IPS-20b (cell line): ENCODE measurements around the gene SCIN.
"Not testable (repeated sequence)": the region's sequence is repeated elsewhere in the genome, so short reads cannot be mapped to it uniquely, and the experiment has no call there.

Experiments
- H3K27ac ChIP-seq: one replicate; pipeline ENCODE4 v1.5.1; 2013; ENCODE audit warnings: low read length
- H3K27me3 ChIP-seq: 2 replicates; pipeline ENCODE4 v1.6.1; 2013; ENCODE audit warnings: mild to moderate bottlenecking, low read length, inconsistent platforms; ENCODE audit not compliant: insufficient read depth
- H3K36me3 ChIP-seq: 2 replicates; pipeline ENCODE4 v1.6.1; 2013; ENCODE audit warnings: low read depth, mild to moderate bottlenecking, inconsistent platforms, low read length, moderate library complexity; ENCODE audit not compliant: insufficient read depth
- H3K4me1 ChIP-seq: 2 replicates; pipeline ENCODE4 v1.6.1; 2013; ENCODE audit warnings: mild to moderate bottlenecking, control low read depth, inconsistent platforms, low read length, moderate library complexity; ENCODE audit not compliant: insufficient read depth
- H3K4me3 ChIP-seq: 2 replicates; pipeline ENCODE4 v1.5.1; 2013; ENCODE audit warnings: mild to moderate bottlenecking, low read length, inconsistent platforms
- H3K9ac ChIP-seq: 2 replicates; pipeline ENCODE4 v1.6.1; 2013; ENCODE audit warnings: low read depth, mild to moderate bottlenecking, inconsistent platforms, low read length, moderate library complexity
- H3K9me3 ChIP-seq: 2 replicates; pipeline ENCODE4 v1.6.1; 2013; ENCODE audit warnings: mild to moderate bottlenecking, low read depth, low read length, inconsistent platforms; ENCODE audit not compliant: insufficient read depth

Gene SCIN

GRCh38 chr7:12641196-12641595 lies 70.7 kb downstream of the SCIN start:
- H3K27me3 ChIP-seq: no peaks in the 10 kb centered on the region
- H3K27ac ChIP-seq: no peak overlapping the region
- no peak overlapping the region for H3K9ac ChIP-seq
- H3K4me3 ChIP-seq: no peak overlapping the region
- H3K9me3 ChIP-seq: no peaks in the 10 kb centered on the region
- H3K4me1 ChIP-seq: peaks cover 5% of the 10 kb centered on the region; the same call in 1 of the 2 replicates
- no peaks in the 10 kb centered on the region for H3K36me3 ChIP-seq

GRCh38 chr7:12642508-12642907 lies 72.0 kb downstream of the SCIN start:
- H3K9me3 ChIP-seq: no peaks in the 10 kb centered on the region
- H3K4me1 ChIP-seq: peaks cover 16% of the 10 kb centered on the region; the same call in 1 of the 2 replicates
- no peak overlapping the region for H3K9ac ChIP-seq
- H3K36me3 ChIP-seq: no peaks in the 10 kb centered on the region
- no peak overlapping the region for H3K4me3 ChIP-seq
- no peak overlapping the region for H3K27ac ChIP-seq
- no peaks in the 10 kb centered on the region for H3K27me3 ChIP-seq

GRCh38 chr7:12643001-12643643 lies 72.6 kb downstream of the SCIN start:
- Histone ChIP-seq H3K9me3 (no peaks in the 10 kb centered on the region), H3K27ac (no peak overlapping the region), H3K4me1 (peaks cover 20% of the 10 kb centered on the region; the same call in 1 of the 2 replicates), H3K4me3 (no peak overlapping the region), H3K9ac (no peak overlapping the region), H3K27me3 (no peaks in the 10 kb centered on the region), H3K36me3 (no peaks in the 10 kb centered on the region)

GRCh38 chr7:12643644-12644043 lies 73.1 kb downstream of the SCIN start:
- Histone ChIP-seq H3K9ac (no peak overlapping the region), H3K36me3 (no peaks in the 10 kb centered on the region), H3K9me3 (no peaks in the 10 kb centered on the region), H3K27ac (no peak overlapping the region), H3K27me3 (no peaks in the 10 kb centered on the region), H3K4me1 (peaks cover 21% of the 10 kb centered on the region; the same call in 1 of the 2 replicates), H3K4me3 (no peak overlapping the region)

- H3K4me1 ChIP-seq: peaks cover 32% of the 10 kb centered on the region
- H3K9me3 ChIP-seq, H3K36me3 ChIP-seq, H3K4me3 ChIP-seq, H3K9ac ChIP-seq, H3K27me3 ChIP-seq, H3K27ac ChIP-seq: not testable (repeated sequence)
Observed at GRCh38 chr7:12645212-12645611, 74.7 kb downstream of the SCIN start.

- Histone ChIP-seq H3K36me3 (no peaks in the 10 kb centered on the region), H3K9ac (no peak overlapping the region), H3K9me3 (no peaks in the 10 kb centered on the region), H3K27me3 (no peaks in the 10 kb centered on the region), H3K4me1 (peaks cover 32% of the 10 kb centered on the region), H3K4me3 (no peak overlapping the region), H3K27ac (peak overlapping the region; percentile 54)
Observed at GRCh38 chr7:12646139-12646538, 75.6 kb downstream of the SCIN start.

GRCh38 chr7:12647364-12648219 lies 77.1 kb downstream of the SCIN start:
- Histone ChIP-seq H3K9me3 (no peaks in the 10 kb centered on the region), H3K9ac (peak overlapping the region; percentile 22; the same call in 1 of the 2 replicates), H3K4me3 (no peak overlapping the region), H3K27me3 (no peaks in the 10 kb centered on the region), H3K27ac (no peak overlapping the region), H3K36me3 (no peaks in the 10 kb centered on the region), H3K4me1 (peaks cover 32% of the 10 kb centered on the region)

GRCh38 chr7:12648704-12649261 lies 78.3 kb downstream of the SCIN start:
- no peak overlapping the region for H3K27ac ChIP-seq
- no peaks in the 10 kb centered on the region for H3K27me3 ChIP-seq
- H3K9me3 ChIP-seq: no peaks in the 10 kb centered on the region
- H3K9ac ChIP-seq: no peak overlapping the region
- peaks cover 32% of the 10 kb centered on the region for H3K4me1 ChIP-seq
- H3K36me3 ChIP-seq: no peaks in the 10 kb centered on the region
- no peak overlapping the region for H3K4me3 ChIP-seq

GRCh38 chr7:12649348-12649747 lies 78.8 kb downstream of the SCIN start:
- Histone ChIP-seq H3K9me3 (no peaks in the 10 kb centered on the region), H3K36me3 (no peaks in the 10 kb centered on the region), H3K4me3 (no peak overlapping the region), H3K9ac (no peak overlapping the region), H3K27ac (no peak overlapping the region), H3K4me1 (peaks cover 32% of the 10 kb centered on the region), H3K27me3 (no peaks in the 10 kb centered on the region)

GRCh38 chr7:12650080-12650479 lies 79.6 kb downstream of the SCIN start:
- Histone ChIP-seq H3K27me3 (no peaks in the 10 kb centered on the region), H3K4me3 (no peak overlapping the region), H3K9me3 (no peaks in the 10 kb centered on the region), H3K27ac (no peak overlapping the region), H3K36me3 (no peaks in the 10 kb centered on the region), H3K9ac (no peak overlapping the region), H3K4me1 (peaks cover 32% of the 10 kb centered on the region)

GRCh38 chr7:12653110-12653509 lies 82.6 kb downstream of the SCIN start:
- Histone ChIP-seq H3K9ac (no peak overlapping the region), H3K9me3 (no peaks in the 10 kb centered on the region), H3K27me3 (no peaks in the 10 kb centered on the region), H3K4me1 (peaks cover 12% of the 10 kb centered on the region), H3K27ac (no peak overlapping the region), H3K36me3 (no peaks in the 10 kb centered on the region), H3K4me3 (no peak overlapping the region)

GRCh38 chr7:12653518-12653917 lies 83.0 kb downstream of the SCIN start:
- H3K27ac ChIP-seq: no peak overlapping the region
- H3K4me3 ChIP-seq: no peak overlapping the region
- no peaks in the 10 kb centered on the region for H3K36me3 ChIP-seq
- H3K9me3 ChIP-seq: no peaks in the 10 kb centered on the region
- H3K9ac ChIP-seq: no peak overlapping the region
- H3K27me3 ChIP-seq: no peaks in the 10 kb centered on the region
- H3K4me1 ChIP-seq: peaks cover 12% of the 10 kb centered on the region
